Measurements from ENCODE around the gene SLC49A3. TPM values are rescaled to one million over a fixed set of nuclear protein-coding genes. Genes with fewer than 3 reads are reported as not detected.

Gene SLC49A3
- total RNA-seq, 1 experiment from 2014 or later = not detected

DNA sequence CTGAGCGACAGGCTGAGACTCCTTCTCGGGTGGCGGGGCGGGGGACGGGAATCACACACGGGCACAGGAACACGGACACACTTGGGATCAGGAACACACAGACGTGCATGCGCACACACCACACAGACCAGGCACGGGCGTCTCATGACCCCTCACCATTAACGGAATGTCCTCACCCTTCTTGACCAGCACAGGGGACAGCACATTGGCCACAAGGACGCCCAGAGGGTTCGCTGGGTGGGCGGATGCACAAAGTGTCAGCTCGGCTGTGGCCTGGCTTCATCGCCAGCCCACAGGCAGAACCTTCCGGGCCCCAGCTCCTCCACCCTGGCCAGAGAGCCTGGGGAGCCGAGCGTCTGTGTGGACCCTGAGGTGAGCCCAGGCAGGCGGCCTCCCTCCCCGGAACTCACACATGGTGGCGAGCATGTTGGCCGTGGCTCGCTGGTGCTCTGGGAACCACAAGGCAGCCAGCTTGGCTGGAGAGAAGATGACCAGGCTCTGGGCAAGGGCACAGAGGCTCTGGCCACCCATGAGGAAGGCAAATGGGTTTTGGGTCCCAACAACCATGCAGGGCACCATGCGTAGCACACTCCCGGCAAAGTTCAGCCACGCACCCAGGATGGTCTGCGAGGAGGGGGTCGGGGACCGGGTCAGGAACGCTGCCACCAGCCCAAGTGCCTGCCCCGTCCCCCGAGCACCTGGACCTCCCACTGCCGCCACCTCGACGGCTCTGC, 3.1 kb downstream of the SLC49A3 start:
- BruUV-seq (replicated peaks) = no TSS peak
- Histone ChIP-seq H3K9me2 (replicated peaks; ENCODE audit: low read length) (no peaks in the 10 kb centered on the region), H2AFZ (ENCODE audit: low read length) (no peak overlapping the region), H4K20me1 (ENCODE audit: low read length) (no peaks in the 10 kb centered on the region), H3F3A (ENCODE audit: low read length, unreplicated experiment) (no peaks in the 10 kb centered on the region), H3K9me3 (ENCODE audit: low read length) (no peaks in the 10 kb centered on the region), H3K27ac (ENCODE audit: low read length) (no peak overlapping the region), H3K4me3 (ENCODE audit: low read length) (no peak overlapping the region), H3K27me3 (ENCODE audit: low read length) (no peaks in the 10 kb centered on the region), H3K9ac (ENCODE audit: low read length) (no peak overlapping the region), H3K4me2 (ENCODE audit: low read length) (no peak overlapping the region), H3K36me3 (ENCODE audit: low read depth, low read length) (no peaks in the 10 kb centered on the region), H3K79me2 (ENCODE audit: low read length) (no peaks in the 10 kb centered on the region), H3K4me1 (ENCODE audit: insufficient read depth, low read length) (peaks cover 16% of the 10 kb centered on the region)
- TF ChIP-seq, protein P1, sequence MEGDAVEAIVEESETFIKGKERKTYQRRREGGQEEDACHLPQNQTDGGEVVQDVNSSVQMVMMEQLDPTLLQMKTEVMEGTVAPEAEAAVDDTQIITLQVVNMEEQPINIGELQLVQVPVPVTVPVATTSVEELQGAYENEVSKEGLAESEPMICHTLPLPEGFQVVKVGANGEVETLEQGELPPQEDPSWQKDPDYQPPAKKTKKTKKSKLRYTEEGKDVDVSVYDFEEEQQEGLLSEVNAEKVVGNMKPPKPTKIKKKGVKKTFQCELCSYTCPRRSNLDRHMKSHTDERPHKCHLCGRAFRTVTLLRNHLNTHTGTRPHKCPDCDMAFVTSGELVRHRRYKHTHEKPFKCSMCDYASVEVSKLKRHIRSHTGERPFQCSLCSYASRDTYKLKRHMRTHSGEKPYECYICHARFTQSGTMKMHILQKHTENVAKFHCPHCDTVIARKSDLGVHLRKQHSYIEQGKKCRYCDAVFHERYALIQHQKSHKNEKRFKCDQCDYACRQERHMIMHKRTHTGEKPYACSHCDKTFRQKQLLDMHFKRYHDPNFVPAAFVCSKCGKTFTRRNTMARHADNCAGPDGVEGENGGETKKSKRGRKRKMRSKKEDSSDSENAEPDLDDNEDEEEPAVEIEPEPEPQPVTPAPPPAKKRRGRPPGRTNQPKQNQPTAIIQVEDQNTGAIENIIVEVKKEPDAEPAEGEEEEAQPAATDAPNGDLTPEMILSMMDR (conservative IDR thresholded peaks at IDR 0.05; ENCODE audit: low read depth, low read length) = no peak
- TF ChIP-seq EZH2 (IDR thresholded peaks at IDR 0.05; ENCODE audit: low read length, unreplicated experiment) (no peak), EZH2phosphoT487 (IDR thresholded peaks at IDR 0.05; ENCODE audit: borderline replicate concordance, low read length) (no peak)
- ChIA-PET POLR2A (ENCODE audit: unreplicated experiment) (no interaction called here), CTCF (no interaction called here)
- ATAC-seq (no peak), DNase-seq (no peak)
- intact Hi-C loops (cut with micrococcal nuclease) = no loop called here

GRCh38 chr4:684623-685327, 4.2 kb downstream of the SLC49A3 start:
- ATAC-seq (no peak), DNase-seq (no peak)
- intact Hi-C loops (cut with micrococcal nuclease) = no loop called here
- peaks cover 23% of the 10 kb centered on the region for H3K4me1 ChIP-seq (ENCODE audit: insufficient read depth, low read length)
- H3K27ac ChIP-seq (ENCODE audit: low read length) = no peak overlapping the region
- H3K4me2 ChIP-seq (ENCODE audit: low read length) = no peak overlapping the region
- H3K9ac ChIP-seq (ENCODE audit: low read length) = no peak overlapping the region
- no peaks in the 10 kb centered on the region for H4K20me1 ChIP-seq (ENCODE audit: low read length)
- no peaks in the 10 kb centered on the region for H3K27me3 ChIP-seq (ENCODE audit: low read length)
- no peaks in the 10 kb centered on the region for H3K79me2 ChIP-seq (ENCODE audit: low read length)
- H2AFZ ChIP-seq (ENCODE audit: low read length) = no peak overlapping the region
- TF ChIP-seq, protein P1 (conservative IDR thresholded peaks at IDR 0.05; ENCODE audit: low read depth, low read length) = no peak
- no peak for TF ChIP-seq EZH2phosphoT487 (IDR thresholded peaks at IDR 0.05; ENCODE audit: borderline replicate concordance, low read length)
- TF ChIP-seq EZH2 (IDR thresholded peaks at IDR 0.05; ENCODE audit: low read length, unreplicated experiment) = no peak
- H3F3A ChIP-seq (ENCODE audit: low read length, unreplicated experiment) = no peaks in the 10 kb centered on the region
- BruUV-seq (replicated peaks) = no TSS peak
- ChIA-PET POLR2A (ENCODE audit: unreplicated experiment) (no interaction called here), CTCF (no interaction called here)
- no peaks in the 10 kb centered on the region for H3K36me3 ChIP-seq (ENCODE audit: low read depth, low read length)
- no peaks in the 10 kb centered on the region for H3K9me3 ChIP-seq (ENCODE audit: low read length)
- H3K4me3 ChIP-seq (ENCODE audit: low read length) = no peak overlapping the region
- no peaks in the 10 kb centered on the region for H3K9me2 ChIP-seq (replicated peaks; ENCODE audit: low read length)
